Panc1 (cell line): ENCODE results near the gene CADM1. TPM values are rescaled to one million over a fixed set of nuclear protein-coding genes. Genes with fewer than 3 reads are reported as not detected.

ENCODE experiments used
- ATAC-seq: fragments of 200-7000 bp; cut with Tn5 transposase; 2 replicates; pipeline ENCODE4 v1.9.1; 2020; ENCODE audit warnings: mild to moderate bottlenecking, moderate library complexity
- BruUV-seq: library from RNA; stranded (reverse); fragments of 400-500 nt; replicated peaks from 2 replicates; lab custom pipeline; 2021; lab: Mats Ljungman, UMichigan
- CTCF ChIA-PET: fragments of 300-600 bp; sonication (Branson Sonifier 250); formaldehyde crosslinking; loops from one replicate; lab custom pipeline; 2022; ENCODE audit warnings: antibody characterized with exemption; lab: Charles Lee
- POLR2A ChIA-PET: fragments of 300-600 bp; sonication (Branson Sonifier 250); formaldehyde crosslinking; loops from one replicate; lab custom pipeline; 2022; ENCODE audit warnings: antibody characterized with exemption; lab: Charles Lee
- DNase-seq: peaks from one replicate; pipeline ENCODE4 v3.0.0-alpha.2; 2010; ENCODE audit warnings: low read depth, low spot score
- H3K27ac ChIP-seq: 2 replicates; pipeline ENCODE4 v1.5.1; 2011; ENCODE audit warnings: mild to moderate bottlenecking, low read length, inconsistent platforms
- H3K27me3 ChIP-seq: fragments of 200-500 bp; sonication (Bioruptor generic); 2 replicates; pipeline ENCODE4 v1.6.0; 2014; ENCODE audit warnings: low read length, inconsistent platforms; ENCODE audit not compliant: control insufficient read depth, insufficient read depth
- H3K36me3 ChIP-seq: fragments of 200-500 bp; sonication (Bioruptor generic); 2 replicates; pipeline ENCODE4 v1.5.1; 2014; ENCODE audit warnings: inconsistent platforms, mild to moderate bottlenecking, low read length, moderate library complexity; ENCODE audit not compliant: control insufficient read depth, insufficient read depth
- H3K4me1 ChIP-seq: 2 replicates; pipeline ENCODE4 v1.5.1; 2011; ENCODE audit warnings: inconsistent platforms, mild to moderate bottlenecking, low read length, moderate library complexity; ENCODE audit not compliant: control insufficient read depth, insufficient read depth
- H3K4me3 ChIP-seq, 2 experiments: 2 replicates each; pipeline ENCODE4 v1.5.1; 2011 to 2012; ENCODE audit warnings: low read depth in 2 of 2, low read length in 2 of 2, mild to moderate bottlenecking in 2 of 2, inconsistent platforms in 1 of 2, moderate library complexity in 1 of 2
- H3K9me3 ChIP-seq: fragments of 200-500 bp; sonication (Bioruptor generic); 2 replicates; pipeline ENCODE4 v1.5.1; 2014; ENCODE audit warnings: low read depth, mild to moderate bottlenecking, inconsistent platforms, low read length, moderate library complexity; ENCODE audit not compliant: control insufficient read depth, insufficient read depth
- CTCF ChIP-seq: fragments of 450-650 bp; IDR thresholded peaks from 2 replicates; pipeline ENCODE4 v1.5.1; 2017; ENCODE audit warnings: mild to moderate bottlenecking
- POLR2AphosphoS5 ChIP-seq: IDR thresholded peaks from 2 replicates; pipeline ENCODE4 v1.6.1; 2012; ENCODE audit warnings: mild to moderate bottlenecking, low read depth, low read length, moderate library complexity
- REST ChIP-seq, 2 experiments: IDR thresholded peaks; 2 replicates each; pipeline ENCODE4 v1.6.1; 2011 to 2012; ENCODE audit warnings: low read depth in 2 of 2, control low read depth in 1 of 2, low read length in 1 of 2, mild to moderate bottlenecking in 1 of 2, moderate library complexity in 1 of 2; ENCODE audit not compliant: insufficient read depth in 1 of 2
- SIN3A ChIP-seq: IDR thresholded peaks from 2 replicates; pipeline ENCODE4 v1.6.1; 2012; ENCODE audit warnings: low read depth, mild to moderate bottlenecking, low read length, moderate library complexity, borderline replicate concordance; ENCODE audit not compliant: insufficient read depth
- TCF7L2 ChIP-seq: IDR thresholded peaks from 2 replicates; pipeline ENCODE4 v1.6.1; 2011; ENCODE audit warnings: mild to moderate bottlenecking, low read depth, low read length, inconsistent platforms
- in situ Hi-C: cut with HindIII; loops from 2 replicates; pipeline ENCODE4 v1.10.0; 2016; ENCODE audit warnings: low sequenced_read_pairs, low pct_unique_long_range_greater_than_20kb
- intact Hi-C: fragments of 100-400 bp; cut with micrococcal nuclease; formaldehyde crosslinking; loops from one replicate; pipeline ENCODE4 v1.10.0; 2022; ENCODE audit not compliant: unreplicated experiment
- total RNA-seq: library from RNA; stranded (reverse); gene quantifications from one replicate; pipeline ENCODE4 v1.2.1, GENCODE V29; 2021; ENCODE audit not compliant: unreplicated experiment

The CADM1 gene
- total RNA-seq, 1 experiment from 2014 or later = 3.9 TPM

GRCh38 chr11:115501502-115501892 is 2.7 kb downstream of the CADM1 start:
- H3K27me3 ChIP-seq = peaks cover 24% of the 10 kb centered on the region
- no peak overlapping the region for H3K27ac ChIP-seq
- ChIA-PET POLR2A (no interaction called here), CTCF (no interaction called here)
- H3K4me1 ChIP-seq = peaks cover 10% of the 10 kb centered on the region; the same call in 1 of the 2 replicates
- in situ Hi-C loops = no loop called here
- H3K4me3 ChIP-seq = no peak overlapping the region
- no peak for ATAC-seq
- TF ChIP-seq CTCF = no peak
- no peak for TF ChIP-seq REST (IDR thresholded peaks at IDR 0.05; ENCODE audit: insufficient read depth in 1 of 2, low read depth in 2 of 2, low read length in 1 of 2)
- no peaks in the 10 kb centered on the region for H3K9me3 ChIP-seq
- intact Hi-C loops = no loop called here
- H3K36me3 ChIP-seq = no peaks in the 10 kb centered on the region
- BruUV-seq = no TSS peak
- no peak for DNase-seq

GRCh38 chr11:115500547-115501501 is 3.4 kb downstream of the CADM1 start:
- ChIA-PET POLR2A (no interaction called here), CTCF (no interaction called here)
- no TSS peak for BruUV-seq
- in situ Hi-C loops = no loop called here
- Histone ChIP-seq H3K4me1 (peaks cover 10% of the 10 kb centered on the region; the same call in 1 of the 2 replicates), H3K27me3 (peaks cover 24% of the 10 kb centered on the region), H3K9me3 (no peaks in the 10 kb centered on the region), H3K36me3 (no peaks in the 10 kb centered on the region), H3K4me3 (no peak overlapping the region), H3K27ac (no peak overlapping the region)
- DNase-seq = no peak
- intact Hi-C loops = no loop called here
- no peak for ATAC-seq
- TF ChIP-seq REST (IDR thresholded peaks at IDR 0.05; ENCODE audit: insufficient read depth in 1 of 2, low read depth in 2 of 2, low read length in 1 of 2) = no peak
- TF ChIP-seq CTCF = no peak
- no peak for TF ChIP-seq SIN3A
- TF ChIP-seq TCF7L2 = no peak
- no peak for TF ChIP-seq POLR2AphosphoS5
